Fibroblast of peridontal ligament (primary cell): ENCODE data around the gene PMIS2.
A peak's percentile ranks its signal among the peaks of the same experiment; 100 is the strongest.

Source experiments
- DNase-seq: peaks from one replicate; pipeline ENCODE4 v3.0.0-alpha.2; 2010; ENCODE audit errors: extremely low read depth

The PMIS2 gene

DNA sequence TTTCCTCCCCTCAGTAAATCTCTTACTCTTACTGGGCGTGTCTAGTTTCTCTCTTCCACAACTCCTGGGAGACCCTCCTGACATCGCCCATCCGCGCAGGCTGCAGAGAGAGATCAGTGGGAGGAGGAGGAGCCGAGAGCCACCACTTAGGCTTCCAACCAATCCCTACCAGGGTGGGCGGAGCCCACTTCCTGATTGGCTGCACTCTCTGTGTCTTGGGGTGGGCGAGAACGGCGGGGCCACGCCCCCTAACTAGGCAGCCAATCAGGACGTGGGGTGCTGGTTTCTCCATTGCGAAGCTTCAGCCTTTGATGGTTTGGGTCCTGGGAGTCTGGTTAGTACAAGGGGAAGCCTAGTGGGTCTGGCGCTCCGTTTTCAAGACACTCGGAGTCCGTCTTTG is at the start of gene PMIS2:
Gene PMIS2, plus strand, starts transcription at position 326 of the 400 bp plus-strand sequence. CDS start 87 bp downstream, outside the sequence.
- DNase-seq = no peak

DNA sequence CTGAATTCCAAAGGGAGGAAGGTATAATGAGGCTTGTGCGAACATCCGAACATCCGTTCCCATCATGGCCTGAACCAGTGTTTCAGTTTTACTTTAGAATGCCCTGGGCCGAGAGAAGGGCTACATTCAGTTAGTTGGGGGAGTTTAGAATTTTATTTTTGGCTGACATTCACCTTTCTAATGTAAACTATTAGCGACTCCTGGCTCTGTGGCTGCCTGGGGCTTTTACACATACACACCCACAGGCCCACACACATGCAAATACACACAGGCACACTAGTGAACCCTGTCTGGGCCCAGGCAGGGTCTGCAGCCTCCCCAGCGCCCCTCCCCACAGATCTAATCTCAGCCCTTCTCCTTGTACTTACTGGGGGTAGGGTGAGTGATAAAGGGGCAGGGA is 46.7 kb upstream of the PMIS2 start:
- DNase-seq = no peak

DNA sequence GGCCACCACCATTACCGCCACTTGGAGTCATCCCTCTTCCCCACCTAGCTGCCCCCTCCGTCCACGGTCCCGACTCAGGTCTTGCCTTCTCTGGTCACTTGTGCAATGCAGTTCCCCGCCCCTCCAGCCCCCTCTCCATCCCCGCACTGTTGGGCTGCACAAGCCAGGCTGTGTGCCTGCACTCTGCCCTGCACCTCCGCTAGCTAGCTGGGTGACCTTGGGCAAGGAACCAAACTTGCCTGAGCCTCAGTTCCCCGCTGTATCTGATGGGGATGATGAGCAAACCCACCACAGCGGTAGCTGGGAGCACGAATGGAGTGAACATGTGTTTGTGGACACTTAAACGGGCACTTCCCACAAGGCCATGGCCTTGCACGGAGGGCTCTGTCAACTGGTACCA is 46.1 kb upstream of the PMIS2 start:
- DNase-seq = no peak

DNA sequence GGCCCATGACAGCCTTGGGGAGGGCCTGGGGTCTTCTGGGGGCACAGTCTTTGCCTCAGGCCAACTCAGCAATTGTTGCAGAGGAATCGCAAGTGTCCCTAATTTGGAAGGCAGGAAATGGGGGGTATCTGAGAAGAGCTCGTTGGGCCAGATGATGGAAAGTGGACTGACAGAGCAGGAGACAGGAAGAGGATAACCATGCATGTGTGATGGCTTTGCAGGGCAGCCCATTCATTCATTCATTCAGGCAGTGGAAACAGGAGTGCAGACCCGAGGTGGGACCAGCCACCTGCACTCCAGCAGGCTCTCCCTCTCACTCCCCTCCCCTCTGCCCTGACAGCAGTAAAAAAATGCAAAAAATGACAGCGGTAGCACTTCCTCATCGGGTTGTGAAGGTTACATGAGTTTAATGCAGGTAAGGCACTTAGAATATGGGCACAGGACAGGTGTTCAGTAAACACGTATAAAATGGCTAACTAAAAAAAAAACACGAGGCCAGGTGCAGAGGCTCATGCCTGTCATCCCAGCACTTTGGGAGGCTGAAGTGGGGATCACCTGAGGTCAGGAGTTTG is 45.5 kb upstream of the PMIS2 start:
- no peak for DNase-seq

DNA sequence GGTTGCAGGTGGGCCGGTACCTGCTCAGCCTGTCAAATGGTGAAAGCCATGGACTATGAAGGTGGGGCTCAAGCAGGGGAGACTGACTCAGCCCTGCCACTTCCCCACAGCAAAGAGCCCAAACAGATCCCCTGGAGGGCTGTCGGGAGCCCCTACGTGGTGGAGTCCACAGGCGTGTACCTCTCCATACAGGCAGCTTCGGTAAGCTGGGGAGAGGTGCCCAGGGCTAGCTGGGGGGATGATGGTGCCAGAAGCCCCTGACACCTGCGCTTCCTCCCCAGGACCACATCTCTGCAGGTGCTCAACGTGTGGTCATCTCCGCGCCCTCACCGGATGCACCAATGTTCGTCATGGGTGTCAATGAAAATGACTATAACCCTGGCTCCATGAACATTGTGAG is 43.8 kb upstream of the PMIS2 start:
- no peak for DNase-seq

DNA sequence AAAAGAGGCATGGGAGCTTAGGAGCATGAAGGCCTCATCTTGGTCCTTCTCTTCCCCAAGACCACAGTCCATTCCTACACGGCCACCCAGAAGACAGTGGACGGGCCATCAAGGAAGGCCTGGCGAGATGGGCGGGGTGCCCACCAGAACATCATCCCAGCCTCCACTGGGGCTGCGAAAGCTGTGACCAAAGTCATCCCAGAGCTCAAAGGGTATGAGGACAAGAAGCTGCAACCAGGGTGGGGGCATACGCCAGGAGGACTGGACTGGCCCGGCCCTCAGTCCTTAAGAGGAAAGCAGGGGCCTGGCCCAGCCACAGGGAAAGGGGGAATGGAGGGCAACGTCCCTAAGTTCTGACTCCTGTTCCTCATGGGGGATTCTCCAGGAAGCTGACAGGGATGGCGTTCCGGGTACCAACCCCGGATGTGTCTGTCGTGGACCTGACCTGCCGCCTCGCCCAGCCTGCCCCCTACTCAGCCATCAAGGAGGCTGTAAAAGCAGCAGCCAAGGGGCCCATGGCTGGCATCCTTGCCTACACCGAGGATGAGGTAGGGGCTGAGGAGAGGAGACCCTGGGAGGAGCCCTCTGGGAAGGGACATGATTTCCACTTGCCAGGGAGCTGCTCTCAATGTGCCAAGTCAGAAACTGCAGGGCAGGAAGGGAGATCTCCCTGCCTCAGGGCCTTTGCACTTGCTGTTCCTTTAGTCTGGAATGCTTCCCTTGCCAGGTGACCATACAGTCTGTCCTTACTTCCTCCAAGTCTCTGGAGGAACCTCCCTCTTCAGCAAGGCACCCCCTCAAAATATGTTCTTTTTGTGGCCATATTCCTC is 42.5 kb upstream of the PMIS2 start:
- DNase-seq = no peak

DNA sequence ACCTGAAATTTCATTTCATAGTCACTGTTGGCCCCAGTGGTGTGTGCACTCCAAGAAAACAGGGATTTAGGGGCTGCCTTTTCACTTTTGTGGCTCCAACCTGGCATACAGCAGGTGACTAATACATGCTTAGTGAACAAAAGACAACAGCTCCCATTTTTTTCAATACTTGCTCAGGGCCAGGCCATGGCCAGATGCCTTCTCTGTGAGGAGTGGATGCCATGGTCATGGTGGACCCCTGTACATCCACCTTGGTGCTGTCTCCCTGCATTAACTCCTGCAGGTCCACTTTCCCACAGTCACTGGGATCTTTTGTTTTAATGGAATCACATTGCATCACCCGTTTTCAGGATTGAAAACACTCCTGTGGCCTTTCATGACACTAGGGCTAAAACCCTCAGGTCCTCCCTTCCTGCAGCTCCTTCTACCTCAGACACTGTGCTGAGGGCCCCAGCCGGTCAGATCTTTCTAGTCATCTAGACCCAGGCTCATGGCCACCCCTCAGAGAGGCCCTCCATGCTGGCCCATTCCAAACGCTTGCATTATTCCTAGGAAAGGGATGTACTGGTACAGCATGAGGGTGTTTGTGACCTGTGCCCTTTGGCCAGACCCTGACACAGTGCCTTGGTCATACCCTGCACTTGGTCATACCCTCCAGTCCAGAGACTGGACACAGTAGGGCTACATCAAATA is 41.7 kb upstream of the PMIS2 start:
- DNase-seq = no peak

DNA sequence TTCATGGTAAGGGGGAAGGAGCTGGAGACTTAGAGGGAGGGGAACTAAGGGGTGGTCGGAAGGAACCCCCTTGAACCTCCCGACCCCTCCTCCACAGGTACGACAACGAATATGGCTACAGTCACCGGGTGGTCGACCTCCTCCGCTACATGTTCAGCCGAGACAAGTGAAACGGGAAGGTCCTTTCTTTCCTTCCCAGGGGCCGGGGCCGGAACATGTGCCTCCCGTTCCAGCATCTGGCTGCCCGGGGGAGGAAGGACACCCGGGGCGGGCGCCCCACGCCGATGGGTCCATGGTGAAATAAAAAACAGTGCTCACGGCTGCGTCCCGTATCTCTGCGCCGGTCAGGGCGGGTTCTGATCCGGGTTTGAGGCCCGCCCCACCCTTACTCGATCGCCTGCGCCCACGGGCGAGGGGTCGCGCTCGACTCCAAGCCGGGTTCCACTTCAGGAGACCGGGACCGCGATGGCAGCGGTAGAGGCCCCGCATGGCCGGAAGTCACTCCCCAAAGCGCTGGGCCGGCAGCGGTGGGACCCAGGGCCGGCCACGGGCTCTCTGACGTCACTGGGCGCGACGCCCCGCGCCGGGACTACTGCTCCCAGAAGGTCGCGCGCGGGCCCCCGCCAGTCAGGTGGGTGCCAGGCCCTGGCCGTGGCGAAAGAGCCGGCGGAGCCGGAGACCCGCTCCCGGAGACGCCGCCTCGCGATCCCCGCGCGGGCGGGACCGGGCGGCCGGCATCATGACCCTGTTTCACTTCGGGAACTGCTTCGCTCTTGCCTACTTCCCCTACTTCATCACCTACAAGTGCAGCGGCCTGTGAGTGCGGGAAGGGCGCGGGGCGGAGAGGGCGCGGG is 40.7 kb upstream of the PMIS2 start, which contains the start of gene TMEM147:
Gene TMEM147, plus strand, starts transcription at position 626 of the 854 bp plus-strand sequence. Its CDS starts 114 bp downstream, at position 740.
- peak; percentile 76 for DNase-seq

DNA sequence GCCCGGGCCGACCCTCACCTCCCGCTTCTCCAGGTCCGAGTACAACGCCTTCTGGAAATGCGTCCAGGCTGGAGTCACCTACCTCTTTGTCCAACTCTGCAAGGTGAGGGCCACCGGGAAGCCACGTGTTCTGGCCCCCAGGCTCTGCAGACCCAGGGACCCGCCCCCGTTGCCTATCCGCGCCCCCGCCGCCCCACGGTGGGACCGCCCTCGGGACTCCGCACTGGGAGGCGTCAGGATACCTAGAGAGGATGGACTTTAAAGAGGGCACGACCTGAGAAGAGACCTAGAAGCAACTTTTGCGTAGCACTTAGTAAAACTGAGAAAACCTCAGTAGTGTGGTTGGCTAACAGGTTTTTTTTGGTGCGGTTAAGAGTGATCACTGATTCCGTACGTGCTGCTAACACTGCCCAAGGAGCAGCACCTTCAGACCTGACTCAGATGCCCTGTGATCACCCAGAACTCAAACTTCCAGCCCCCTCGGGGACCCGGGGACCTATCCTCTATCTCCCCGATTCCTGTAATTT is 40.1 kb upstream of the PMIS2 start:
- DNase-seq = peak; percentile 10

DNA sequence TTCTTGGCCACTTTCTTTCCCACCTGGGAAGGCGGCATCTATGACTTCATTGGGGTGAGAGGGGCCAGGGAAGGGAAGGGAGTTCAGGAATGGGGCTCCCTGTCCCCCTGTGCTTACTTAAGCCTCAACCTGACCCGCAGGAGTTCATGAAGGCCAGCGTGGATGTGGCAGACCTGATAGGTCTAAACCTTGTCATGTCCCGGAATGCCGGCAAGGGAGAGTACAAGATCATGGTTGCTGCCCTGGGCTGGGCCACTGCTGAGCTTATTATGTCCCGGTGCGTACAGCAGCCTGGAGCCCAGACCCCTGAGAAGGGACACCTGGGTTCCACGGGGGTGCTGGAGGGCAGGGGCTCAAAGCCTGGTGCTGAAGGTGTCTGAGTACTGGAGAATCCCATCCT is 39.4 kb upstream of the PMIS2 start:
- no peak for DNase-seq

DNA sequence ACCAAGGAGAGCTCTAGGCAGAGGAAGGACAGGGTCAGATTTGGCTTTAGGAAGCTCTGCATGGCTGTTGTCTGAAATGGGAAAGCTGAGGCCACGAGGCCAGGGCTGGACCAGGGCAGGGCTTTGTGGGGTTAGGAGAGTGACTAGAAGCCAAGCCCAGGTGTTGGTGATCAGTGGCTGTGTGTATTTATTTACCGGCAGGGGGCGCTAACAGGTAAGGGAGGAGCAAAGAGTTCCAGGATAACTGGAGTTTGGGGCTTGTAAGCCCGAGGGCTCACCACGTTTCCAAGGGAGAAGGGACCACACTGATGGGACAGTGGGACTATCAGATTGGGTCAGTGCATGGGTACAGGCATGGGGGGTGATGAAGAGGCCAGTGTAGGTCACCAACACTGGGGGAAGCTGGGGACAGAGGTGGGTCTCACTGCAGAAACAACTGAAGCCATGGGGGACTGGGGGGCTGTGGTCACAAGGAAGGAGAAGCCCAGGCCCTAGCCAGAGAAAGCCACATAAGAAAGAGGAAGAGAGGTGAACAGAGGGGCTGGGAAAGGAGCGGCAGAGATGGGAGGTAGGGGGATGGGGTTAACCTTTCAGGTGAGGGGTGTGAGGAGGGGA is 36.7 kb upstream of the PMIS2 start:
- peak; percentile 62 for DNase-seq

DNA sequence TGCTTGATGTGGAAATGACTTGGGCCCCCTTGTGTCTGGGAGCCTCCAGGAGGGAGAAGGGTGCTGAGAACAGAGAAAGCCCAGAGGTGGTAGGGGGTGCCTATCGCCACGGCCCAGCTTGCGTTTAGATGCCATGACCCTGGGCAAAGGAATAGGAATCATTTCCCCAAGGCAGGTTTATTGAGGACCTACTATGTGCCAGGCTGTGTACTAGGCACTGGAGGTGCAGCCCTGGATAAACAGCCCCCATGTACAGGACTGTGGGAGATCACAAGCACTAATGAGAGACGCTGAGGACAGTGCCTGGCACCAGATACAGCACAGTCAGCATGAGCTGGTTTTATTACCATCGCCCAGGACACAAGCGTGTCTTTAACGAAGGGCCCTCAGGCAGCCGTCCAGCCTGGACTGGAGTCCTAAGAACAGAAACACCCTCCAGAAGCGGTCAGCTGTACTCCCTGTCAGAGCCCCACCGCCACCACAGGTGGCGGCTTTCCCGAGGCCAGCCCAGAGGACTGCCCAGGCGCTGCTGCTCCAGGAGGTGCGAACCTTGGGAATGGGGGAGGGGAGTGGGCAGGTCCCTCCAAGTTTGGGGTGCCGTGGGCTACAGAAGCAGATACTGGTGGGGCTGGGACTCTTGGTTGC is 36.0 kb upstream of the PMIS2 start:
- no peak for DNase-seq

DNA sequence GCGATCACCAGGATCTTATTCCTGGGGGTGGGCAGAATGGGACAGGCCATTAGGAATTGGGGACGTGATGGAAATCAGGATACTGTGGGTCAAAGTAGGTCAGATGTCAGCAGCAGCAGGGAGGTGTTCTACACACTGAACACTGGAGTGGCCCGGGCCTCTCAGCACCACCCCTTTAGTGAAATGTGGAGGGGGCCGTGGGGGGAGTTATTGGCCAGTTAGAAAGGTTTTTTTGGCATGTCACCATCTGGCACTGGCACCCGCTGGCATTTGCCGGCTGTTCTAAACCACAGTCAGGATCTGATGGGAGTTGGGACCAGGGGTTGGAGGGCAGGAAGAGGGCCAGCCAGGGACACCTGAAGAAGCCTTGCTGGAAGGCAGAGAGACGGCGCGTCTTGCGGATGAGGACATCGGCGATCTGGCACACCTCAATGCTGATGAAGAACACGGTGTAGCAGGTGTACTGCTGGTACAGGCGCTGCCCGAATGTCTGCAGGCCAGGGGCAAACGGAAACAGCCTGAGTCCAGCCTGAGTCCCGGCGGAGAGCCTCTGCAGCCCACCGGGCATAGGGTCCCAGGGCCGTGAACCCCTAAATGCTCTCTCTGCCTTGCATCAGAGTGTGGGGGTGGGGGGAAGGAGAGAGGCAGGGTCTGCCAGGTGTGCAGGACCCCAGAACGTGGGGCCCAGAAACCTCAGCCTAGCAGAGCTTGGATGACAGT is 34.7 kb upstream of the PMIS2 start:
- no peak for DNase-seq

DNA sequence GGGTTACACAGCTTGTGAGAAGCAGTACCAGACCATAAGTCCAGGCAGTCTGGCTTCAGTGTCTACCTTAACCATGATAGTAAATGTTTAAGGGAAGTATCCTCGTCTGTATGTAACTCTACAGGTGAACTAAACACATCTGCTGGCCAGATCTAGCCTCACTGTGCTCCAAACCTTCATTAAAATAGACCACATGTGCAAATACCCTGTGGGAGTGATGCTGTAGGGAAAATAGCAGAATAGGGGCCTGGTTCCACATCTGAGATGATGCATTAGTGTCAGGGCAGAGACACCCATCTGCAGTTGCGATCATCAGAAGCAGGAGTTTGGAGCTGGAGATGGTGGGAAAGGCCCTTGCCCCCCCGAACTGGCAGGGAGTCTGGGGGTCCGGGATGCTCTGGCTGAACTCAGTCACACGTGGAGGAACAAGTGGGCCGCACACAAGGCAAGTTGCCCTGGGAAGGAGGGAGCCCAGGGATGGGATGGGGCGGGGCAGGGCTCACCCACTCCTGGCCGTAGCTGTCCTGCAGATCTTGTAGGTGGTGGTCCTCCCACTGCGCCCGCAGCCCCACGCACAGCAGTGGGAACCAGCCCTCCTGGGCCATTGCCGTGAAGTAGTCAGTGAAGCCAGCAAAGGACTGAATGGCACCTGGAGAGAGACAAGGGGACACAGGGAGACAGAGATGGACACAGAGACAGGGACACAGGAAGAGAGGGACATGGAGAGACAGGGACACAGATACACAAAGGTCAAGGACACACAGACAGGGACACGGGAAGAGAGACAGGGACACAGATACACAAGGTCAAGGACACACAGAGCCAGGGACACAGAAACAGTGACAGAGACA is 33.2 kb upstream of the PMIS2 start:
- no peak for DNase-seq

DNA sequence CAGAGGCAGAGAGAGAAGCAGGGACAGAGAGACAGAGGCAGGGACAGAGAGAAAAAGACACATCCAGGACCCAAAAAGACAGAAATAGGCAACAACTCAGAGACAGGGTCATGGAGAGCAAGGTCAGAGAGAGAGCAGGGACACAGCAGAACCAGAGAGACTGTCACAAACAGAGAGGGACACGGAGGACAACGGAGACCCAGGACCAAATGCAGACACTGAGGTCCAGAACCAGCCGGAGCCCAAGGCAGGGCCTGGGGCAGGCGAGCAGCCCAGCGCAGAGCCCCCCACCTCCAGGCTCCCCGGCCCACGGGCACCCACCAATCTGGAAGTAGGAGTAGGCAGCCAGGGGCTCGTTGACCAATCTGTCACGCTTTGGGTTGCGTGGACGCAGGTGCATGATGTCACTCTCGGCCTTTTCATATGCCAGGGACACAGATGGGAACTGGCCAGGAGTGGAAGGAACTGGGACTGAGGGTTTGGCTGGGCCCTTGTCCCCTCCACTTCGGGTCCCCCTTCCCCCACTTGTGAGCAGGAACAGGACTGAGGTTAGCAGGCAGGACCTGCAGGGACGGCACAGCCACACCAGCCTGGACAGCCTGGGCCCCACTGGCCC is 32.5 kb upstream of the PMIS2 start:
- no peak for DNase-seq

DNA sequence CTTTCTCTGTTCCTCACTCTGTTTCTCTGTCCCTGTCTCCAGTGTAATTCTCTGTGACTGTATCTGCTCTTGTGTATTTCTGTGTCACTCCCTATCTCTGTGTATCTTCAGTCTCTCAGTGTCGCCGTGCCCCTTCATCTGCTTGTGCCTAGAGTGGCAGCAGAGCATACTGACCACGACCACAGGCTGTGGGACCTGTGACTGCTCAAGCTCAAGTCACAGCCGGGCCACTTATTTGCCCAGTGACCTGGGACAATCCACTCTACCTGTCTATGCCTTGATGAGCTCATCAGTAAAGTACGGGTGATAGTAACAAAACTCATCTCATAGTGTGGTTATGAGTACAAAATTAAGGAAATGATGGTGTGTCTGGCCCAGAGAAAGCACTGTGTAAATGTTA is 31.9 kb upstream of the PMIS2 start:
- DNase-seq = no peak

DNA sequence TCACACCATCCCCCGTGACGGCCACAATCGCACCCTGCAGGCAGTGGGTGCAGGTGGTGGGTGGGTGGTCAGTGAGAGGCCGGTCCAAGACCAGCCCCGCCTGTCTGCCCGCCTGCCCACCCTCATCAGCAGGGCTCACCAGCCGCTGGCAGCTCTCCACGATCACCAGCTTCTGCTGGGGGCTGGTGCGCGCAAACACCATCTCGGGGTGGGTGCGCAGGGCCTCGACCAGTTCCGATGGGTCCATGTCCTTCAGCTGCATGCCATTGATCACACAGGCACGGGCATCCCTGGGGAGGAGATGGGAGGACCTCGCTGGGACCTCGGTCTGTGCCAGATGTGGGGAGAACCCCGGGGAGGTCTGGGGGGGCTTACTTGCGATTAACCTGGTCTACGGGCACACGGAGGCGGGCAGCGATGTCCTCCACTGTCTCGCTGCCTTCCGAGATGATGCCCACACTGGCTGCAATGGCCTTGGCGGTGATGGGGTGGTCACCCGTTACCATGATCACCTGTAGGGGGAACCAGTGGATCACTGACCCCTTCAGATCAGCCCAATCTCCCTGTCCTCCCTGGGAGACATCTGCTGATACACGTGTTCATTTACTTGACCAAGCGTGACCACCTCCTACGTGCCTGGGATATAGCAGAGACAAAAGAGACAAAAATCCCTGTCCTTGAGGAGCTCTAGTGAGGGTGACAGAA is 30.5 kb upstream of the PMIS2 start:
- peak; percentile 15 for DNase-seq

DNA sequence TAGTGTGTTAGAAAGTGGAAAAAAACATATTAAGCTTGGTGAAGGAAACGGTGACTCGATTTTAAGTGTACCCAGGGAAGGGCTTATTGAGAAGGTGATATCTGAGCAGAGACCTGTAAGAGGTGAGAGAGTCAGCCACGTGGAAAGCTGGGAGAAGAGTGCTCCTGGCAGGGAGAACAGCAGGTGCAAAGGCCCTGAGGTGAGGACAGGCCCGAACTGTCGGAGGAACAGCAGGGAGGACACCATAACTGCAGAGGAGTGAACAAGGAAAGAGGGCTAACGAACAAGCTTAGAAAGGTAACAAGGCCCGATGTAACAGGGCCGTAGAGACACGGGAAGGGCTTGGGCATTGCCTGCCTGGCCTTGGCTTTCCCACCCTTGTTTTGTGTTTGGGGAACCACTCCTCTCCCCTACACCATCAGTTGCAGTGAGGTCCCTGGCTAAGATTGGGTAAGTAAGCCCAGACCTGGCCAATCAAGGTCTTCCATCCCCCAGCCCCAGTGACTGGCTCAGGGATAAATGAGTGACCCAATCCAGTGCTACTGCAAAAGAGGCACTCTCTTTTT is 29.9 kb upstream of the PMIS2 start:
- no peak for DNase-seq
